ENCODE data around the gene COG4. TPM values are rescaled to one million over a fixed set of nuclear protein-coding genes. Genes with fewer than 3 reads are reported as not detected.

COG4 gene
- total RNA-seq, 2 donors from 2014 or later: 33.9 to 41.2 TPM

GRCh38 chr16:70490261-70490660, 33.1 kb downstream of the COG4 start:
- intact Hi-C loops (cut with DNase I): no loop called here
- DNase-seq: no peak
- ATAC-seq: no peak

GRCh38 chr16:70484867-70485266, 38.5 kb downstream of the COG4 start:
- no peak for DNase-seq
- no peak for ATAC-seq
- intact Hi-C loops (cut with DNase I): no loop called here

GRCh38 chr16:70483426-70483825, 39.9 kb downstream of the COG4 start:
- DNase-seq: no peak
- ATAC-seq: no peak
- intact Hi-C loops (cut with DNase I): no loop called here

- intact Hi-C loops (cut with DNase I): no loop called here
- ATAC-seq: no peak
- no peak for DNase-seq
These were observed 40.7 kb downstream of the COG4 start for GRCh38 chr16:70482624-70483023.

GRCh38 chr16:70481929-70482536, 41.3 kb downstream of the COG4 start:
- DNase-seq (no peak), ATAC-seq (no peak)
- intact Hi-C loops (cut with DNase I): no loop called here

GRCh38 chr16:70480127-70481105, 42.9 kb downstream of the COG4 start:
- intact Hi-C loops (cut with DNase I): no loop called here
- ATAC-seq: no peak
- DNase-seq: no peak

- DNase-seq (peak; percentile 47), ATAC-seq (peak; percentile 23 to 50)
- intact Hi-C loops (cut with DNase I): no loop called here
These were observed 44.4 kb downstream of the COG4 start for GRCh38 chr16:70478912-70479341.

GRCh38 chr16:70478169-70478568, 45.2 kb downstream of the COG4 start:
- intact Hi-C loops (cut with DNase I): no loop called here
- DNase-seq (no peak), ATAC-seq (no peak)

GRCh38 chr16:70476272-70477020, 46.9 kb downstream of the COG4 start:
- ATAC-seq: peak; percentile 21 to 62

GRCh38 chr16:70475054-70475871, 48.1 kb downstream of the COG4 start:
- ATAC-seq: no peak
- DNase-seq: no peak
- intact Hi-C loops (cut with DNase I): no loop called here

More at GRCh38 chr16:70476272-70477020, 46.9 kb downstream of the COG4 start:
- no peak for DNase-seq
- intact Hi-C loops (cut with DNase I): no loop called here

GRCh38 chr16:70474320-70475053, 48.9 kb downstream of the COG4 start:
- DNase-seq (no peak), ATAC-seq (no peak)
- intact Hi-C loops (cut with DNase I): loop anchor here (5.0 kb wide), 2 partner anchors 102 to 107 kb away; no protein-coding TSS in a partner anchor

- ATAC-seq: no peak
- DNase-seq: no peak
- intact Hi-C loops (cut with DNase I): loop anchor here (5.0 kb wide), 2 partner anchors 101 to 106 kb away; no protein-coding TSS in a partner anchor
These were observed 49.7 kb downstream of the COG4 start for GRCh38 chr16:70473446-70474319.

GRCh38 chr16:70472786-70473433, 50.4 kb downstream of the COG4 start:
- ATAC-seq (no peak), DNase-seq (no peak)
- intact Hi-C loops (cut with DNase I): loop anchor here (5.0 kb wide), 2 partner anchors 101 to 106 kb away; no protein-coding TSS in a partner anchor

GRCh38 chr16:70470927-70471341, 52.4 kb downstream of the COG4 start:
- ATAC-seq: peak; percentile 40 to 58
- DNase-seq: no peak
- intact Hi-C loops (cut with DNase I): loop anchor here (5.0 kb wide), 2 partner anchors 99 to 104 kb away; no protein-coding TSS in a partner anchor

- no peak for DNase-seq
These were observed 53.0 kb downstream of the COG4 start for GRCh38 chr16:70470141-70470926.

More at GRCh38 chr16:70470141-70470926, 53.0 kb downstream of the COG4 start:
- no peak for ATAC-seq
- intact Hi-C loops (cut with DNase I): loop anchor here (5.0 kb wide), 2 partner anchors 98 to 103 kb away; no protein-coding TSS in a partner anchor

All from left cardiac atrium (tissue), 4 donors.